Upper lobe of left lung (tissue), 4 donors: ENCODE data around the gene AGRN.

Source experiments
- EP300 ChIP-seq, 4 donors: sonication (generic); formaldehyde crosslinking; IDR thresholded peaks; one replicate each; pipeline ENCODE4 v1.5.1; 2017; ENCODE audit warnings: antibody characterized with exemption in 4 of 4, control low read depth in 2 of 4
- POLR2A ChIP-seq, 4 donors: fragments of 450-650 bp; IDR thresholded peaks; one replicate each; pipeline ENCODE4 v1.5.1; 2016 to 2017; ENCODE audit warnings: antibody characterized with exemption in 4 of 4, mild to moderate bottlenecking in 2 of 4
- POLR2AphosphoS5 ChIP-seq, 2 donors: sonication (generic); formaldehyde crosslinking; IDR thresholded peaks; one replicate each; pipeline ENCODE4 v1.5.1; 2017; ENCODE audit warnings: antibody characterized with exemption in 2 of 2
- TF ChIP-seq, protein P1 (sequence below), 6 experiments: fragments of 450-650 bp in 4 of 6; fragments of 200-600 bp in 2 of 6; sonication (generic) in 2 of 6; IDR thresholded peaks; one replicate each; pipeline ENCODE4 v1.5.1; 2016 to 2019; ENCODE audit warnings: antibody characterized with exemption in 6 of 6

DNA sequence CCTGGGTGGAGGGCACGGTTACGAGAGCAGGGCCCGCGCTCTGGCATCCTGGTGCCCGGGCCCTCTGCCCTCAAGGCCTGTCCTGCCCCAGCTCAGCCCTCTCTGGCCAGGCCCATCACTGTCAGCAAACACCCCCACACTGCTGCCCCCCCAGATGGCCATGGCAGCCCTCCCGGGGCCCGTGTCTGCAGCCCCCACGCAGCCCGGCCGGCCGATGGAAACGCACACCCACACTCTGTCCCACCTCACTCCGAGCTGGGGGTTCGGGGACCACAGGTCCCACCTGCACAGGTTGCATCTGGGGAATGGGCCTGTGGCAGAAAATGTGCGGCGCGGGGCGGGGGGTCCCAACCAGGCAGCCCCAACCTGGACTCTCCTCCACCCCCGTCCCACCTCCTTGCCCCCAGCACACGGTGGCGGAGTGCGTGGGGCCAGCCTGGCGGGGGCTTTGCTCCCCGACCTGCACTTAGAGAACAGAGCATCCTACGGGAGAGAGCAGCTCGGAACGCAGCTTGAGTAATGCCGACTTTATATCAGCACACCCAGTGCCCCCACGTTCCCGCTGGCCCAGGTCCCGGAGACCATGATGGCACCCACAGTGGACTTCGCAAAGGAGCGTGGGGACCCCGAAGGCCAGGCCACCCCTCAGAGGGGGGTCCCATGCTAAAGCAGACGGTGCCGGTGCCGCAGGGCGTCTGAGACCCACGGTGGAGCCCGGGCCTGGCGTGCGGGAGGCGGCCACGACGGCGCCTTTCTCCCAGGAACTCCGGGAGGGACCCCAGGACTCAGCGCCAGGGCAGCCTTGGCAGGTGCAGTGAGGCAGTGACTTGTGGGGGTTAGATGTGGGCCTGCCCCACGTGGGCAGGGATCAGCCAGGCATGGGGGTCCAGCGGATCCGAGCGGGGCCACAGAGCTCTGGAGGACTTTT lies 61.7 kb downstream of the AGRN start:
- TF ChIP-seq, protein P1, sequence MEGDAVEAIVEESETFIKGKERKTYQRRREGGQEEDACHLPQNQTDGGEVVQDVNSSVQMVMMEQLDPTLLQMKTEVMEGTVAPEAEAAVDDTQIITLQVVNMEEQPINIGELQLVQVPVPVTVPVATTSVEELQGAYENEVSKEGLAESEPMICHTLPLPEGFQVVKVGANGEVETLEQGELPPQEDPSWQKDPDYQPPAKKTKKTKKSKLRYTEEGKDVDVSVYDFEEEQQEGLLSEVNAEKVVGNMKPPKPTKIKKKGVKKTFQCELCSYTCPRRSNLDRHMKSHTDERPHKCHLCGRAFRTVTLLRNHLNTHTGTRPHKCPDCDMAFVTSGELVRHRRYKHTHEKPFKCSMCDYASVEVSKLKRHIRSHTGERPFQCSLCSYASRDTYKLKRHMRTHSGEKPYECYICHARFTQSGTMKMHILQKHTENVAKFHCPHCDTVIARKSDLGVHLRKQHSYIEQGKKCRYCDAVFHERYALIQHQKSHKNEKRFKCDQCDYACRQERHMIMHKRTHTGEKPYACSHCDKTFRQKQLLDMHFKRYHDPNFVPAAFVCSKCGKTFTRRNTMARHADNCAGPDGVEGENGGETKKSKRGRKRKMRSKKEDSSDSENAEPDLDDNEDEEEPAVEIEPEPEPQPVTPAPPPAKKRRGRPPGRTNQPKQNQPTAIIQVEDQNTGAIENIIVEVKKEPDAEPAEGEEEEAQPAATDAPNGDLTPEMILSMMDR (IDR thresholded peaks at IDR 0.05): no peak
- TF ChIP-seq POLR2A (IDR thresholded peaks at IDR 0.05) (no peak), EP300 (IDR thresholded peaks at IDR 0.05) (no peak), POLR2AphosphoS5 (IDR thresholded peaks at IDR 0.05) (no peak)
